Suprapubic skin (tissue), 4 donors: Measurements from ENCODE around the gene DFFB. TPM values are rescaled to one million over a fixed set of nuclear protein-coding genes. Genes with fewer than 3 reads are reported as not detected.

Experiments
- DNase-seq, 2 donors: peaks; one replicate each; pipeline ENCODE4 v3.0.0-alpha.2; 2019; ENCODE audit warnings: low spot score in 2 of 2
- H3K27ac ChIP-seq: fragments of 200-600 bp; sonication (generic); one replicate; pipeline ENCODE4 v1.5.1; 2019
- H3K27me3 ChIP-seq: fragments of 200-600 bp; sonication (generic); one replicate; pipeline ENCODE4 v1.5.1; 2019
- H3K36me3 ChIP-seq: fragments of 200-600 bp; sonication (generic); one replicate; pipeline ENCODE4 v1.5.1; 2019
- H3K4me1 ChIP-seq: fragments of 200-600 bp; sonication (generic); one replicate; pipeline ENCODE4 v1.5.1; 2019
- H3K4me3 ChIP-seq: fragments of 200-600 bp; sonication (generic); one replicate; pipeline ENCODE4 v1.5.1; 2019; ENCODE audit warnings: mild to moderate bottlenecking
- H3K9me3 ChIP-seq: fragments of 200-600 bp; sonication (generic); one replicate; pipeline ENCODE4 v1.5.1; 2019
- EP300 ChIP-seq: sonication (generic); formaldehyde crosslinking; IDR thresholded peaks from one replicate; pipeline ENCODE4 v1.6.1; 2017; ENCODE audit warnings: antibody characterized with exemption
- POLR2A ChIP-seq, 2 donors: fragments of 450-650 bp; IDR thresholded peaks; one replicate each; pipeline ENCODE4 v1.6.1; 2017; ENCODE audit warnings: antibody characterized with exemption in 2 of 2, mild to moderate bottlenecking in 2 of 2, moderate library complexity in 2 of 2
- POLR2AphosphoS5 ChIP-seq, 3 donors: sonication (generic); formaldehyde crosslinking; IDR thresholded peaks; one replicate each; pipeline ENCODE4 v1.6.1; 2017; ENCODE audit warnings: antibody characterized with exemption in 3 of 3
- WGBS: methylation state at CpG from one replicate; pipeline ENCODE4 v1.1.5; 2018; 5-methylcytosine and 5-hydroxymethylcytosine counted together
- total RNA-seq, 4 donors: library from RNA; depleted of rRNA; stranded (reverse); fragments of >200 nt; gene quantifications; one replicate each; pipeline ENCODE4 v1.1.0, GENCODE V29; 2016
- TF ChIP-seq, protein P1 (sequence below), 2 donors: fragments of 200-600 bp in 1 of 2; fragments of 450-650 bp in 1 of 2; sonication (generic) in 1 of 2; IDR thresholded peaks; one replicate each; pipeline ENCODE4 v1.5.1; 2016 to 2019; ENCODE audit warnings: antibody characterized with exemption in 2 of 2, mild to moderate bottlenecking in 1 of 2, moderate library complexity in 1 of 2

The DFFB gene
- total RNA-seq, 4 donors from 2014 or later: 2.7 to 6.8 (median 4.2) TPM

DNA sequence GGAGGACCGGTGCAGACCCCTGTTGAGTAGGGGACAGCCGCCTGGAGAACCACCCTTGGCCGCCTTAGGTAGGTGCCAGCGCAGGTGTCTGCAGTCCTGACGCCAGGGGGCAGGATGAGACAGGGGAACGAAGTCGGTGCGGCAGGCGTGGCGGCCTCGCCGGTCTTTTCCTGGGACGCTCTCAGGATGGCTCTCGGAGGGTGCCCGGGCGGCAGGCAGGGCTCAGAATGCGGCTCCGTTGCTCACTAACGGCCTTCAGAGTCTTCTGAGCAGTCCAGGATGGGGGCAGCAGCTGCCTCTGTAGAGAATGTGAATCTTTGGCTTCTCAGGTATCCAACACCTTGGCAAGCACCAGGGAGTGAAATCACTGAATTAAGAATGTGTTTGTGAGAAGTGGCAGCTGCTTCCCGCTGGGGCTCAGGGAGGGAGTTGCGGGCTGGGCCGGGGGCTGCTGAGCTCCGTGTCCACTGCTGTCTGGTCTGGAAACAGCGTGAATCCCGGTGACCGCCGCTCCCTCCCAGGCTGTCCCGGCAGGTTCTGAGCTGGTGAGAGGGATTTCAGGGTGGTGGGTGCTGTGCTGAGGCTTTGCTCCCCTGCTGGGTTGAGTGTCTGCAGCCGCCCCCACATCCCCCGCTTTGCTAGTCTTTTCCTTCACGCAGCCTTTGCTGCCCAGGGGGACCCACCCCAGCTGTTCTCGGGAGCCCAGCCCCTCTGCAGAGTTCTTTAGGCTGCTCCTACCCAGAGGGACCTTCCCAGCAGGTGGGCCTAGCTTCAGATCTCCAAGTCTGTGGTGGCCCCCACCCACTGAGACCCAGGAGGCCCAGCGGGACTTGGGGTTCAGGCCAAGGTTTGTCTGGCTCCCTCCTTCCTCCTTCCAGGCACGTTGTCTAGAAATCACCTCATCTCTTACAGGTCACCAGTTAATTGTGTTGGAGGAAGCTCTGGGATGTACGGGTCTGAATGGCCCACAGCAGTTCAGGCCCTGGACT is 53.9 kb downstream of the DFFB start:
- Histone ChIP-seq H3K36me3 (no peaks in the 10 kb centered on the region), H3K9me3 (no peaks in the 10 kb centered on the region), H3K27ac (no peak overlapping the region), H3K4me3 (no peak overlapping the region), H3K4me1 (peaks cover 8% of the 10 kb centered on the region), H3K27me3 (peaks cover 35% of the 10 kb centered on the region)
- peak; percentile 65 to 85 for DNase-seq
- TF ChIP-seq POLR2A (IDR thresholded peaks at IDR 0.05): no peak
- TF ChIP-seq, protein P1, sequence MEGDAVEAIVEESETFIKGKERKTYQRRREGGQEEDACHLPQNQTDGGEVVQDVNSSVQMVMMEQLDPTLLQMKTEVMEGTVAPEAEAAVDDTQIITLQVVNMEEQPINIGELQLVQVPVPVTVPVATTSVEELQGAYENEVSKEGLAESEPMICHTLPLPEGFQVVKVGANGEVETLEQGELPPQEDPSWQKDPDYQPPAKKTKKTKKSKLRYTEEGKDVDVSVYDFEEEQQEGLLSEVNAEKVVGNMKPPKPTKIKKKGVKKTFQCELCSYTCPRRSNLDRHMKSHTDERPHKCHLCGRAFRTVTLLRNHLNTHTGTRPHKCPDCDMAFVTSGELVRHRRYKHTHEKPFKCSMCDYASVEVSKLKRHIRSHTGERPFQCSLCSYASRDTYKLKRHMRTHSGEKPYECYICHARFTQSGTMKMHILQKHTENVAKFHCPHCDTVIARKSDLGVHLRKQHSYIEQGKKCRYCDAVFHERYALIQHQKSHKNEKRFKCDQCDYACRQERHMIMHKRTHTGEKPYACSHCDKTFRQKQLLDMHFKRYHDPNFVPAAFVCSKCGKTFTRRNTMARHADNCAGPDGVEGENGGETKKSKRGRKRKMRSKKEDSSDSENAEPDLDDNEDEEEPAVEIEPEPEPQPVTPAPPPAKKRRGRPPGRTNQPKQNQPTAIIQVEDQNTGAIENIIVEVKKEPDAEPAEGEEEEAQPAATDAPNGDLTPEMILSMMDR (IDR thresholded peaks at IDR 0.05): peak; percentile 35 to 65
- WGBS: 14% methylated on average over 20 of the region's 35 CpGs

DNA sequence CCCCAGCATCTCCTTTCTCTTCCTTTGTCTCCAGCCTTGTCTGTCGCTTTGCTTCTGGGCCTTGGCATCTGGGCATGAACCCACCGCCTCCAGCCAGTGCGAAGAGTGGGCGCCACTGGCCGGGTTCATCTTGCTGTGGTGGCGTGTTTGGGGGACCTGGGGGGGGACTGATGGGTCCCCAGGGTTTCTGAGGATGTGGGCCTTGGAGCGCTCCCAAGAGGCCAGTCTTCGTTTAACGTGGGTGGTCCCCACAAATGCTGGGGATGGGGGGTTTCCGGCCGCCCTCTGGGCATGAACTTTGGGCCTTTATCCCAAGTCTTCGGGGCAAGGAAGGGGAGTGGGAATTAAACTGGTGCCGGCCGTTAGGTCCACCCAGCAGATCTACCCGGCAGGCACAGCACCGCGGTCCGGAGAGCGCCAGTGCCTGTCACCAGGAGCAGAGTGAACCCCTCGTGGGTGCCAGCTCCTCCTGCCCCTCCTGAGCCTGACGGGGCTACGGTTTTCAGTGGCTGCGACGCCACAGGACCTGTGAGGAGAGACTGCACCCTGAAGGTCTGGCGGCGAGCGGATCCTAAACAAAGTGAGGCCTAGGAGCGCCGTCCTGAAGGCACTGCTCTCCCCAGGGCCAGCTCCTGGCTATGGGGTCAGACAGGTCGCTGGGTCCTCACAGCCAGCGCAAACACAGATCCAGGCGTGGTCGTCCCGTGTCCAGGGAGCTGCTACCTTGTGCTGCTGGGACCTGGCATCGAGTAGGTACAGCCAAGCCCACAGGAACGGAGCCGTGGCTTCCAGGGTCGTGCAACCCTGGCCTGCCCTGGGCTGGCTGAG is 54.9 kb downstream of the DFFB start:
- H3K27me3 ChIP-seq: peaks cover 38% of the 10 kb centered on the region
- TF ChIP-seq, protein P1 (IDR thresholded peaks at IDR 0.05): no peak
- no peak for TF ChIP-seq POLR2AphosphoS5 (IDR thresholded peaks at IDR 0.05)
- TF ChIP-seq POLR2A (IDR thresholded peaks at IDR 0.05): no peak
- TF ChIP-seq EP300: no peak

DNA sequence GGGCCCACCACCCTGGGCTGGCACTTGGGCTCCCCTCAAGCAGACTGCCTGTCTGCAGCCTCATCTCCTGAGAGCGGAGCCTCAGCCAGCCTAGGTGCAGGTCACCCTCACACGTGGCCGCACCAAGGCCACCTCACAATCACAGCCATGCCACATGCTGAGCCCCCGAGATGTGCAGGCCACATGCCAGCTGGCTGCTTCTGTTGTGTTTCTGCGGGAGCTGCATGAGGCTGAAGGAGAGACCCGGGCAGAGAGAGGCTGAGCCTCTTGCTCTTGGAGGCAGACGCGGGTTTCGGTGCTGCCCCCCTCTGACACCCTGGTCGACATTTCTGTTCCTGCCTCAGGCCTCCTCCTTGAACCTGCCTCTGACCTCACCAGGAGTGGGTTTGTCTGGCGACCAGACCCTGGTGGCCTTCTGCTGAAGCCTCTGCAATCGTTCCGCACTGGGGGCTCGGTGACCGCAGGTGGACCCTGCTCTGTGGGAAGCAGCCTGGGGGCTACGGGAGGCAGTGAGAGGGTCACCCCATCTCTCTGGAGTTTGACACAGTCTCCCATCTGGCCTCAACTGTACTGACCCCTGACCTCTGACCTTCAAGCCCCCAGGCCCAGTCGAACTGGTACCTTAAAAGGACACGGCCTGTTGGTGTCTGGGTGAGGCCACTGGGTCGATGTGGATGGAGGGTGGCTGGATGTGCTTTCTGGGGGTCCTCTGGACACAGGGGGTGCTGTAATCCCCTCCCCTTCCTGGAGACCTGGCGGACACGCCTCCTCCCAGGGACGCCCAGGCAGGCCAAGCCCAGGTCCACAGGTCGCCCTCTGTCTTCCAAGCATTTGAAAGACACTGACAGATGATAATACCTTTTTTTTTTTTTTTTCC is 55.8 kb downstream of the DFFB start:
- H3K27ac ChIP-seq: no peak overlapping the region
- 84% methylated on average over 10 of the region's 23 CpGs for WGBS
- H3K4me3 ChIP-seq: no peak overlapping the region
- H3K9me3 ChIP-seq: no peaks in the 10 kb centered on the region
- DNase-seq: peak in 1 of 2 donors; percentile 61
- H3K36me3 ChIP-seq: no peaks in the 10 kb centered on the region
- TF ChIP-seq POLR2AphosphoS5 (IDR thresholded peaks at IDR 0.05) (no peak), POLR2A (IDR thresholded peaks at IDR 0.05) (no peak), EP300 (no peak)
- TF ChIP-seq, protein P1 (IDR thresholded peaks at IDR 0.05): no peak
- peaks cover 45% of the 10 kb centered on the region for H3K27me3 ChIP-seq
- H3K4me1 ChIP-seq: peaks cover 8% of the 10 kb centered on the region

More for the DNA sequence above, 54.9 kb downstream of the DFFB start:
- peak in 1 of 2 donors; percentile 56 for DNase-seq
- Histone ChIP-seq H3K27ac (no peak overlapping the region), H3K4me1 (peaks cover 8% of the 10 kb centered on the region), H3K36me3 (no peaks in the 10 kb centered on the region), H3K9me3 (no peaks in the 10 kb centered on the region), H3K4me3 (no peak overlapping the region)
- 83% methylated on average over 24 of the region's 38 CpGs for WGBS

DNA sequence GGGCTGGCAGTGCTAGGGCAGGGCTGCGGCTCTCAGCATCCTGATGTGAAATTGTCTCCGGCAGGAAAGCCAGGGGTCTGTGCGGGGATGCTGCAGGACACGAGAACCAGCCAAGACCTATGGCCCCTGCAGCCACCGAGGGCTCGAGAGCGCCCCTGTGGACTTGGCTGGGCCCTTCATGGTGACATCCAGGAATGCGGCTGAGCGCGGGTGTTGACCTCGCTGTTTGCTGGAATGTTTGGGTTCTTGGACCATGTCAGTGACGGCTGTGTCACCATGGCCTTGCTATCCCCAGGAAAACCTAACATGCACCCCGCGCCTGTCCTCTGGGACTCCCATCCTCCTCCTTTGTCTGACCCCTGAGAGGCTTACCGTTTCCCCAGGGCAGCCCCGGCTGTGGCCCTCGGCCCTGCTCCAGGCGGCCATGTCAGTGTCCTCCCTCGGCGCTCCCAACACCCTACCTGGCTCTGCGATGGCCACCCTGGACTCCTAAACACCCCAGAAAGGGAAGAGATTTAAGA is 57.1 kb downstream of the DFFB start:
- Histone ChIP-seq H3K4me1 (peaks cover 8% of the 10 kb centered on the region), H3K27ac (no peak overlapping the region), H3K27me3 (peaks cover 56% of the 10 kb centered on the region), H3K36me3 (no peaks in the 10 kb centered on the region), H3K9me3 (no peaks in the 10 kb centered on the region), H3K4me3 (no peak overlapping the region)
- no peak for TF ChIP-seq POLR2AphosphoS5 (IDR thresholded peaks at IDR 0.05)
- TF ChIP-seq POLR2A (IDR thresholded peaks at IDR 0.05): no peak
- TF ChIP-seq EP300: no peak
- TF ChIP-seq, protein P1 (IDR thresholded peaks at IDR 0.05): no peak
- WGBS: 91% methylated on average over 20 of the region's 21 CpGs
- peak in 1 of 2 donors; percentile 75 for DNase-seq
